Natural killer cell (primary cell): ENCODE measurements around the gene CPAMD8. TPM values are rescaled to one million over a fixed set of nuclear protein-coding genes. Genes with fewer than 3 reads are reported as not detected.

Experiments used
- ATAC-seq, 3 donors: fragments of 150-1000 bp in 2 of 3; fragments of 200-7000 bp in 1 of 3; cut with Tn5 transposase; 1 replicate in 1 of 3; 2 replicates in 2 of 3; pipeline ENCODE4 v1.10.0; 2021; ENCODE audit warnings: mild to moderate bottlenecking in 2 of 3, moderate library complexity in 2 of 3
- DNase-seq, 2 donors: peaks; one replicate each; pipeline versions ENCODE4 v3.0.0 to v3.0.0-alpha.2; 2013 to 2021; ENCODE audit warnings: mixed read lengths in 1 of 2
- H3K27ac ChIP-seq: one replicate; pipeline ENCODE4 v1.5.1; 2013; ENCODE audit warnings: mild to moderate bottlenecking, low read length
- H3K27me3 ChIP-seq: one replicate; pipeline ENCODE4 v1.6.1; 2013; ENCODE audit warnings: low read length; ENCODE audit not compliant: control insufficient read depth, insufficient read depth
- H3K36me3 ChIP-seq: one replicate; pipeline ENCODE4 v1.6.1; 2013; ENCODE audit warnings: low read length; ENCODE audit not compliant: control insufficient read depth, insufficient read depth
- H3K4me1 ChIP-seq: one replicate; pipeline ENCODE4 v1.6.1; 2013; ENCODE audit warnings: low read length; ENCODE audit not compliant: control insufficient read depth, insufficient read depth
- H3K4me3 ChIP-seq: one replicate; pipeline ENCODE4 v1.5.1; 2013; ENCODE audit warnings: low read length
- H3K9me3 ChIP-seq: one replicate; pipeline ENCODE4 v1.6.1; 2013; ENCODE audit warnings: low read length; ENCODE audit not compliant: control insufficient read depth, insufficient read depth
- H3K27ac Mint-ChIP-seq, 2 donors: one replicate each; pipeline ENCODE4 v1.8.0; 2022; ENCODE audit warnings: mild to moderate bottlenecking in 2 of 2, mixed read lengths in 2 of 2, moderate library complexity in 1 of 2
- H3K27me3 Mint-ChIP-seq, 2 donors: one replicate each; pipeline ENCODE4 v1.8.0; 2022; ENCODE audit warnings: low read depth in 2 of 2, mixed read lengths in 2 of 2
- H3K36me3 Mint-ChIP-seq: one replicate; pipeline ENCODE4 v1.8.0; 2022; ENCODE audit warnings: mixed read lengths
- H3K4me1 Mint-ChIP-seq, 2 donors: one replicate each; pipeline ENCODE4 v1.8.0; 2022; ENCODE audit warnings: mixed read lengths in 2 of 2
- H3K4me3 Mint-ChIP-seq: one replicate; pipeline ENCODE4 v1.8.0; 2022; ENCODE audit warnings: mild to moderate bottlenecking, moderate library complexity, mixed read lengths
- H3K9me3 Mint-ChIP-seq, 2 donors: one replicate each; pipeline ENCODE4 v1.8.0; 2022; ENCODE audit warnings: mixed read lengths in 2 of 2
- CTCF ChIP-seq: fragments of 200-600 bp; IDR thresholded peaks from one replicate; pipeline ENCODE4 v1.8.0; 2022; ENCODE audit warnings: antibody characterized with exemption
- whole genome bisulfite sequencing: methylation state at CpG from one replicate; pipeline ENCODE4 v1.1.7; 2013; ENCODE audit warnings: missing lambda C conversion rate; ENCODE audit not compliant: insufficient coverage; 5-methylcytosine and 5-hydroxymethylcytosine counted together
- intact Hi-C: fragments of 100-400 bp; cut with micrococcal nuclease; formaldehyde crosslinking; loops from one replicate; pipeline ENCODE4 v1.14.2; 2022
- total RNA-seq, 4 donors: library from RNA; stranded (reverse); fragments of 120-200 nt in 1 of 4; gene quantifications; one replicate each; pipeline versions ENCODE4 v1.2.3 to v1.2.4, GENCODE V29; 2013 to 2022

The CPAMD8 gene
- total RNA-seq, 3 donors from 2014 or later (not counting 1 experiment from before 2014, with no cell fraction given) = 3.6 to 4.9 (median 4.7) TPM

GRCh38 chr19:16861834-16862233 is 164.8 kb downstream of the CPAMD8 start:
- Mint-ChIP-seq H3K4me3 (peak overlapping the region; percentile 25), H3K27me3 (no peaks in the 10 kb centered on the region), H3K4me1 (peaks cover 5 to 6% of the 10 kb centered on the region in 2 donors), H3K27ac (peak overlapping the region in 1 of 2 donors; percentile 10), H3K36me3 (no peaks in the 10 kb centered on the region), H3K9me3 (no peaks in the 10 kb centered on the region)
- Histone ChIP-seq H3K9me3 (no peaks in the 10 kb centered on the region), H3K4me3 (no peak overlapping the region), H3K27me3 (no peaks in the 10 kb centered on the region), H3K36me3 (peaks cover 25% of the 10 kb centered on the region), H3K27ac (no peak overlapping the region), H3K4me1 (peaks cover 4% of the 10 kb centered on the region)
- intact Hi-C loops = no loop called here
- no peak for TF ChIP-seq CTCF
- WGBS = 75% methylated on average over 5 of the region's 5 CpGs
- ATAC-seq = peak in 1 of 3 donors; percentile 61
- no peak for DNase-seq

- H3K27me3 ChIP-seq = no peaks in the 10 kb centered on the region
- H3K9me3 Mint-ChIP-seq = no peaks in the 10 kb centered on the region
- no peak overlapping the region for H3K4me3 Mint-ChIP-seq
- H3K36me3 Mint-ChIP-seq = no peaks in the 10 kb centered on the region
- intact Hi-C loops = no loop called here
- DNase-seq (no peak), ATAC-seq (no peak)
- H3K9me3 ChIP-seq = no peaks in the 10 kb centered on the region
- H3K4me3 ChIP-seq = no peak overlapping the region
- peaks cover 4% of the 10 kb centered on the region for H3K4me1 ChIP-seq
- no peak for TF ChIP-seq CTCF
- peaks cover 20% of the 10 kb centered on the region for H3K36me3 ChIP-seq
- no peak overlapping the region for H3K27ac ChIP-seq
- no peak overlapping the region for H3K27ac Mint-ChIP-seq
- H3K27me3 Mint-ChIP-seq = no peaks in the 10 kb centered on the region
- WGBS = 92% methylated on average over 3 of the region's 3 CpGs
- H3K4me1 Mint-ChIP-seq = peaks cover 5 to 6% of the 10 kb centered on the region in 2 donors
Observed at GRCh38 chr19:16861011-16861410, 165.6 kb downstream of the CPAMD8 start.

- Histone ChIP-seq H3K4me1 (peaks cover 4% of the 10 kb centered on the region), H3K27me3 (no peaks in the 10 kb centered on the region), H3K9me3 (no peaks in the 10 kb centered on the region), H3K36me3 (peaks cover 15% of the 10 kb centered on the region), H3K4me3 (no peak overlapping the region), H3K27ac (no peak overlapping the region)
- intact Hi-C loops = no loop called here
- ATAC-seq = no peak
- no peak overlapping the region for H3K27ac Mint-ChIP-seq
- no peak for DNase-seq
- TF ChIP-seq CTCF = no peak
- no peak overlapping the region for H3K4me3 Mint-ChIP-seq
- 97% methylated on average over 20 of the region's 20 CpGs for WGBS
- H3K9me3 Mint-ChIP-seq = no peaks in the 10 kb centered on the region
- H3K27me3 Mint-ChIP-seq = no peaks in the 10 kb centered on the region
- H3K36me3 Mint-ChIP-seq = no peaks in the 10 kb centered on the region
- H3K4me1 Mint-ChIP-seq = peaks cover 5 to 6% of the 10 kb centered on the region in 2 donors
Observed at GRCh38 chr19:16860118-16860517, 166.5 kb downstream of the CPAMD8 start.

DNA sequence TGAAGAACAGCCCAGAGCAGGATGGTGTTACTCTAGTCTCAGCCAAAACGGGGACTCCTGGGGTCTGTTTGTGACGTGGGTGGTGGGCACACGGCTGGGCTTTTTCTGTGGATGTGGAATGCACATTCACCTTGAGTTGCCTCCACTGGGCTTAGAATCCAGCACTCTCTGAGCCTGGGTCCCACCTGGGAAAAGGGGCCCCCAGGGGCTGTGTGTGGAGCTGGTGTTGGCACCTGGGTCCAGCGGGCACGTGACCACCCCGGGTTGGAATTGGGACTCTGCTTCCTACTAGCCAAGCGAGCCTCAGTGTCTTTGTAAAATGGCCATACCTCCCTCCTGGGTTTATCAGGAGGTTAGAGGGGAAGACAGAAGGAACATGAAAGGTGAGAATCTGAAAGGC is 167.0 kb downstream of the CPAMD8 start:
- Histone ChIP-seq H3K27me3 (no peaks in the 10 kb centered on the region), H3K4me1 (peaks cover 4% of the 10 kb centered on the region), H3K9me3 (no peaks in the 10 kb centered on the region), H3K4me3 (no peak overlapping the region), H3K36me3 (peaks cover 16% of the 10 kb centered on the region), H3K27ac (no peak overlapping the region)
- H3K4me3 Mint-ChIP-seq = no peak overlapping the region
- WGBS = 99% methylated on average over 7 of the region's 7 CpGs
- TF ChIP-seq CTCF = no peak
- H3K27ac Mint-ChIP-seq = no peak overlapping the region
- ATAC-seq (no peak), DNase-seq (no peak)
- peaks cover 5 to 6% of the 10 kb centered on the region in 2 donors for H3K4me1 Mint-ChIP-seq
- H3K36me3 Mint-ChIP-seq = no peaks in the 10 kb centered on the region
- no peaks in the 10 kb centered on the region for H3K27me3 Mint-ChIP-seq
- no peaks in the 10 kb centered on the region for H3K9me3 Mint-ChIP-seq
- intact Hi-C loops = no loop called here
